ENCODE measurements around the gene CPLANE1. TPM values are rescaled to one million over a fixed set of nuclear protein-coding genes. Genes with fewer than 3 reads are reported as not detected.
A peak's percentile ranks its signal among the peaks of the same experiment; 100 is the strongest.
"Not testable (repeated sequence)": the region's sequence is repeated elsewhere in the genome, so short reads cannot be mapped to it uniquely, and the experiment has no call there.

CPLANE1 gene
- total and polyA plus RNA-seq, 2 donors from 2014 or later: 3.7 to 23.3 TPM

GRCh38 chr5:37275511-37275910, 26.3 kb upstream of the CPLANE1 start:
- no peak for DNase-seq
- intact Hi-C loops (cut with DNase I): no loop called here
- Histone ChIP-seq H3K9ac (ENCODE audit: low read length in 3 of 3) (no peak overlapping the region), H3K9me3 (ENCODE audit: control insufficient read depth in 2 of 3, insufficient read depth in 1 of 3, low read length in 3 of 3) (peaks cover 0 to 3% (median 0%) of the 10 kb centered on the region in 3 donors), H3K36me3 (ENCODE audit: control insufficient read depth in 2 of 3, insufficient read depth in 3 of 3, low read length in 3 of 3) (no peaks in the 10 kb centered on the region), H3K4me1 (ENCODE audit: control insufficient read depth in 2 of 3, insufficient read depth in 2 of 3, low read depth in 1 of 3, low read length in 3 of 3) (peaks cover 0 to 2% (median 0%) of the 10 kb centered on the region in 3 donors), H3K4me3 (ENCODE audit: low read length in 3 of 3) (no peak overlapping the region), H3K27me3 (ENCODE audit: control insufficient read depth, insufficient read depth, low read length) (no peaks in the 10 kb centered on the region), H3K27ac (ENCODE audit: low read depth in 2 of 2, low read length in 2 of 2) (no peak overlapping the region)
- FAIRE-seq: no peak
- TF ChIP-seq, protein P1, sequence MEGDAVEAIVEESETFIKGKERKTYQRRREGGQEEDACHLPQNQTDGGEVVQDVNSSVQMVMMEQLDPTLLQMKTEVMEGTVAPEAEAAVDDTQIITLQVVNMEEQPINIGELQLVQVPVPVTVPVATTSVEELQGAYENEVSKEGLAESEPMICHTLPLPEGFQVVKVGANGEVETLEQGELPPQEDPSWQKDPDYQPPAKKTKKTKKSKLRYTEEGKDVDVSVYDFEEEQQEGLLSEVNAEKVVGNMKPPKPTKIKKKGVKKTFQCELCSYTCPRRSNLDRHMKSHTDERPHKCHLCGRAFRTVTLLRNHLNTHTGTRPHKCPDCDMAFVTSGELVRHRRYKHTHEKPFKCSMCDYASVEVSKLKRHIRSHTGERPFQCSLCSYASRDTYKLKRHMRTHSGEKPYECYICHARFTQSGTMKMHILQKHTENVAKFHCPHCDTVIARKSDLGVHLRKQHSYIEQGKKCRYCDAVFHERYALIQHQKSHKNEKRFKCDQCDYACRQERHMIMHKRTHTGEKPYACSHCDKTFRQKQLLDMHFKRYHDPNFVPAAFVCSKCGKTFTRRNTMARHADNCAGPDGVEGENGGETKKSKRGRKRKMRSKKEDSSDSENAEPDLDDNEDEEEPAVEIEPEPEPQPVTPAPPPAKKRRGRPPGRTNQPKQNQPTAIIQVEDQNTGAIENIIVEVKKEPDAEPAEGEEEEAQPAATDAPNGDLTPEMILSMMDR (IDR thresholded peaks at IDR 0.05; ENCODE audit: borderline replicate concordance, extremely low read depth, insufficient read depth): no peak

GRCh38 chr5:37272511-37272910, 23.3 kb upstream of the CPLANE1 start:
- H3K4me3 ChIP-seq (ENCODE audit: low read length in 3 of 3): no peak overlapping the region
- intact Hi-C loops (cut with DNase I): no loop called here
- H3K27me3 ChIP-seq (ENCODE audit: control insufficient read depth, insufficient read depth, low read length): no peaks in the 10 kb centered on the region
- no peak overlapping the region for H3K27ac ChIP-seq (ENCODE audit: low read depth in 2 of 2, low read length in 2 of 2)
- peaks cover 0 to 2% (median 0%) of the 10 kb centered on the region in 3 donors for H3K4me1 ChIP-seq (ENCODE audit: control insufficient read depth in 2 of 3, insufficient read depth in 2 of 3, low read depth in 1 of 3, low read length in 3 of 3)
- H3K36me3 ChIP-seq (ENCODE audit: control insufficient read depth in 2 of 3, insufficient read depth in 3 of 3, low read length in 3 of 3): no peaks in the 10 kb centered on the region
- peaks cover 0 to 10% (median 2%) of the 10 kb centered on the region in 3 donors for H3K9me3 ChIP-seq (ENCODE audit: control insufficient read depth in 2 of 3, insufficient read depth in 1 of 3, low read length in 3 of 3)
- DNase-seq: peak in 3 of 5 donors; percentile 12 to 35 (median 29)
- no peak for FAIRE-seq
- TF ChIP-seq, protein P1 (IDR thresholded peaks at IDR 0.05; ENCODE audit: borderline replicate concordance, extremely low read depth, insufficient read depth): no peak
- no peak overlapping the region for H3K9ac ChIP-seq (ENCODE audit: low read length in 3 of 3)

DNA sequence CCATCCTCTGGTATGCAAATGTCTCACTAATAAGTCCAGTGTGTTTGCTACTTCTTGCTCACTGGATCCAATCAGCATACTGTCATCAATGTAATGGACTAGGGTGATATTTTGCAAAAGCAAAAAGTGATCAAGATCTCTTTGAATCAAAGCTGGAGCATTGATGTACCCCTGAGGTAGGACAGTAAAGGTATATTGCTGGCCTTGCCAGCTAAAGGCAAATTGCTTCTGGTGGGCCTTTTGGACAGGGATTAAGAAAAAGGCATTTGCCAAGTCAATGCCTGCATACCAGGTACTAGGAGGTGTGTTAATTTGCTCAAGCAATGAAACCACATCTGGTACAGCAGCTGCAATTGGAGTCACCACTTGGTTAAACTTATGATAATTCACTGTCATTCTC, 18.9 kb upstream of the CPLANE1 start:
- FAIRE-seq; H3K9ac ChIP-seq (ENCODE audit: low read length in 3 of 3); H3K4me3 ChIP-seq (ENCODE audit: low read length in 3 of 3); H3K27me3 ChIP-seq (ENCODE audit: control insufficient read depth, insufficient read depth, low read length); H3K36me3 ChIP-seq (ENCODE audit: control insufficient read depth in 2 of 3, insufficient read depth in 3 of 3, low read length in 3 of 3); intact Hi-C loops (cut with DNase I); DNase-seq; H3K27ac ChIP-seq (ENCODE audit: low read depth in 2 of 2, low read length in 2 of 2); H3K4me1 ChIP-seq (ENCODE audit: control insufficient read depth in 2 of 3, insufficient read depth in 2 of 3, low read depth in 1 of 3, low read length in 3 of 3): not testable (repeated sequence)
- H3K9me3 ChIP-seq (ENCODE audit: control insufficient read depth in 2 of 3, insufficient read depth in 1 of 3, low read length in 3 of 3): peaks cover 0 to 10% (median 2%) of the 10 kb centered on the region in 3 donors

GRCh38 chr5:37255774-37256358, 6.7 kb upstream of the CPLANE1 start:
- TF ChIP-seq, protein P1 (IDR thresholded peaks at IDR 0.05; ENCODE audit: borderline replicate concordance, extremely low read depth, insufficient read depth): no peak
- no peak overlapping the region for H3K4me3 ChIP-seq (ENCODE audit: low read length in 3 of 3)
- FAIRE-seq: no peak

More at GRCh38 chr5:37255774-37256358, 6.7 kb upstream of the CPLANE1 start:
- Histone ChIP-seq H3K9ac (ENCODE audit: low read length in 3 of 3) (no peak overlapping the region), H3K4me1 (ENCODE audit: control insufficient read depth in 2 of 3, insufficient read depth in 2 of 3, low read depth in 1 of 3, low read length in 3 of 3) (no peaks in the 10 kb centered on the region), H3K36me3 (ENCODE audit: control insufficient read depth in 2 of 3, insufficient read depth in 3 of 3, low read length in 3 of 3) (no peaks in the 10 kb centered on the region), H3K27ac (ENCODE audit: low read depth in 2 of 2, low read length in 2 of 2) (no peak overlapping the region), H3K27me3 (ENCODE audit: control insufficient read depth, insufficient read depth, low read length) (no peaks in the 10 kb centered on the region), H3K9me3 (ENCODE audit: control insufficient read depth in 2 of 3, insufficient read depth in 1 of 3, low read length in 3 of 3) (no peaks in the 10 kb centered on the region)
- DNase-seq: peak in 1 of 5 donors; percentile 2
- intact Hi-C loops (cut with DNase I): no loop called here

Measured in kidney (tissue), 14 donors.